GM18526 (cell line): ENCODE results near the gene LONRF2.

ENCODE experiments used
- POLR2A ChIP-seq: IDR thresholded peaks from 3 replicates; pipeline ENCODE4 v1.6.1; 2011; ENCODE audit not compliant: insufficient read length; ENCODE audit errors: extremely low read depth

The LONRF2 gene

DNA sequence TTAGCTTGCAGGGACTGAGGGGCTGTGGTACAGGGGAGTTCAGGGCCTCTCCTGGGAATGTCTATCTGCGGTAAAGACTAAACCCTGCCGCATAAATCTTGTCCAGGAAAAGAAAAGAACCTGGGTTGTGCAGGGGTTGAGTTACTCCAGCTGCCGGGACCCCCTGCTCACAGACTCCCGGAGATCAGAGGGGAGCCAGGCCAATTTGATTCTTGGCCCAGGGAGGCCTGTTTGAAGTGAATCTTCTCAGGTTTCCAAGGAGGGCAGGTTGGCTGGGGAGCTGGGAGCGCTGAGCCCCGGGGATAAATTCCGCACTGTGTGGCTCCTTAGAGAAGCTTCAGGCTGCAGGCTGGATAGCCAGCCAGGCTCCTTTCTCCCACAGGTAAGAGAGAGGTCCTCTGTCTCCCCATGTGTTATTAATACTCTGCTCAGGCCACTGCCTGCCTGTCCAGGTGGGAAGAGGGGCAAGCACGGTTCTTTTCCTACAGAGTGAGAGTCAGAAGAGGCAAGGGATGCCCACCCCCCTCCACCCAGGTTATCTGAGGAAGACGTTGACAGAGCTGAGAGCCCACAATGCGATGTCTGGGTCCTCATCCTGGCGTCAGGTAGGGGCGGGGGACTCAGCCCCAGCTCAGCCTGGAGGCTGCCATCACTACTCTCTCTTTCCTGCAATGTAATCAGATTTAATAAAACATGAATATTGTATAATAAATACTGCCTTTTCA lies 82.7 kb downstream of the LONRF2 start:
- TF ChIP-seq POLR2A: no peak

DNA sequence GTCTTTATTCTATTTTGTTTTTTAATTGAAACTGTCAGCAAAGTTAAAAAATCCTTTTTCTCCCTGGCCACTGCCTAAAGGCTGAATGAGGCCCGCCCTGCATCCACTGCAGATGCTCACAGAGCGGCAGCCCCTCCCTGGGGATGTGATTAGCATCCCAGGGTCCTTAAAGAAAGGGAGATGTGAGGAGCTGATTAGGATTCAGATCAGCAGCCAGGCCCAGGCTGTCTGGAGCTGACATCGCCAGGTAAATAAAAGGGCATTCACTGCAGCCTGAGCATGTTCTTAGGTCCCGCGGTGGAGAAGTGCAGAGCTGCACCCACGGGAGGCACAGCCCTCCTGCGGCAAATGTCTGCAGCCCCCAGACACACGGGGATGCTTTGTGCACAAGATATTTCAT lies 83.8 kb downstream of the LONRF2 start:
- no peak for TF ChIP-seq POLR2A

GRCh38 chr2:100237770-100238169 lies 84.5 kb downstream of the LONRF2 start:
- TF ChIP-seq POLR2A: no peak

DNA sequence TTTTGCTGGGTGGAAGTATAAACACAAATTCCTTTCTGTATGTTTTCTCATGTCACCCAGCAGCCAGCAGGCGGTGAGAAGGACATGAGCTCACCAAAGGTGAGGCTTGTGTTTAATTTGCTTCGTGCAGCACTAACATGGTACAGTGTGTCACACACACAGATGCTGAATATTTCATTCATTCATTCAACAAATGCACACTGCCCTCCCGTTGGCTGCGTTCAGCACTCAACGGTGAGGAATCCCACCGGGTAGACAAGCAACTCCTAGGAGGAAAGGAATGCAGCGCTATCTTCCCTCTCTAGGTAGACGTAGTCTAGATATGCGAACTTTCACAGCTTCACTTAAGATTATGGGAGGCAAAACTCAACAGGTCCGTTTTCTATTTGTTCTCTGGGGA lies 85.1 kb downstream of the LONRF2 start:
- no peak for TF ChIP-seq POLR2A

- TF ChIP-seq POLR2A: no peak
These were observed 86.1 kb downstream of the LONRF2 start for GRCh38 chr2:100236166-100236565.

- no peak for TF ChIP-seq POLR2A
These were observed 86.7 kb downstream of the LONRF2 start for GRCh38 chr2:100235581-100235980.

GRCh38 chr2:100235098-100235497 lies 87.2 kb downstream of the LONRF2 start:
- TF ChIP-seq POLR2A: no peak

GRCh38 chr2:100234141-100234540 lies 88.2 kb downstream of the LONRF2 start:
- no peak for TF ChIP-seq POLR2A

DNA sequence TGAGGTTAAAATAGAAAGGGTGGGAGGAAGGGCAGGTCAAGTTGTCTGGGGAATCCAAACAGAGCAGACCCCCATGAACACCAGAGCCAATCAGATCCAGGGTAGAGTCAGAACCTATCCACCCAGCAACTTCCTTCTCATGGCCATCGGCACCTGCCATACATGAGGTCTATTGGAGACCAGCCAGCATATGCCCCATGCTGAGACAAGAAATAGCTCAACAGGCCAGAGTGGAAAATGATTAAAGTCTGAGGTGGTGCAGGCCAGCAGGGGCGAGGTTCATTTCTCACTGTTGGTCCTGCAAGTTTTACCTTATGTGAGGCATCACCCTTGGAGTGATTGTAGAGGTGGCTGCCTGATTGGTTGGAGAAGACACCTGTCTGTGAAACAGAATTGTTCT lies 89.2 kb downstream of the LONRF2 start:
- TF ChIP-seq POLR2A: no peak

GRCh38 chr2:100230754-100231153 lies 91.5 kb downstream of the LONRF2 start:
- no peak for TF ChIP-seq POLR2A

DNA sequence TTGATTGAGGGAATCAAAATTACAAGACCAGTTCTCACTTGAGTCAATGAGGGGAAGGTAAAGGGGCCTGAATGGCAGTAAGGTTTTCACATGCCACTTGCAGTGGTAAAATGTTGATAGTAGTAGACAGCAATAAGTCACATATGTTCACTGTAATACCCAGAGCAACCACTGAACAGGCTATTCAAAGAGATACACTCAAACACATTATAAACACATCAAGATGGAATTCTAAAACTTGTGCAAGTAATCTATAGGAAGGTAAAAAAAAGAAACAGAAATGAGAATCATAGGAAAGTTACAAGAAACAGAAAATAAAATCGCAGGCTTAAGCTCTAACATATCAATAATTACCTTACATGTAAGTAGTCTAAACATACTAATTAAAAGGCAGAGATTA lies 93.3 kb downstream of the LONRF2 start:
- no peak for TF ChIP-seq POLR2A

DNA sequence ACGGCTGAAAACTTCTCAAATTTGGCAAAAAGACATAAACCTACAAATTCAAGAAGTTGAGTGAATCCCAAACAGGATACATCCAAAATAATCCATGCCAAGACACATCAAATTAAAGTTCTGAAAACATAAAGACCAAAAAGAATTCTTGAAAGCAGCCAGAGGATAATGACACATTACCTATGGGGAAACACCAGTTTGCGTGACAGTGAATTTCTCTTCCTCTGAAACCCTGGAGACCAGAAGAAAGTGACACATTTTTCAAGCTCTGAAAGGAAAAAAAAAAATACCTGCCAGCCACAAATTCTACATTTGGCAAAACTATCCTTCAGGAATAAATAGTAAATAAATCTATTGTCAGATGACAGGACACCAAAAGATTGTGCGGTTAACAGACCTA lies 93.9 kb downstream of the LONRF2 start:
- no peak for TF ChIP-seq POLR2A

GRCh38 chr2:100224988-100225710 lies 97.2 kb downstream of the LONRF2 start:
- TF ChIP-seq POLR2A: no peak

DNA sequence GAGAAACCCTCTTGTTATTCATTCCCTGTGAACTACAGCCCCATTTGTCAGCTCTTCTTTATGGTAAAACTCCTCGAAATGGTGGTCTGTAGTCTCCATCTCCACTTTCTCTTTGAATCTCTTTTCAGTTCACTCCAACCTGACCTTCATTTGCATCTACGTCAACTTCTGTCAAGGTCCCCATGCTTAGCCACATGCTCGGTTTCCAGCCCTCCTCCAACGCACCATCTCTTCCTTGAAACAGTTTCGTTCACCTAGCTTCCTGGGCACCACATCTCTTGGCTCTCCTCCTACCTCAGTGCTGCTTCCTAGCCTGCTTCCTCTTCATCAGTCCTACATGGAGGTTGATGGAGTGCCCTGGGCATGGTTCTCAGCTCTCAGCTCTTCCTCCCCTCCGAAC lies 98.8 kb downstream of the LONRF2 start:
- TF ChIP-seq POLR2A: no peak
